Progenitor cell of endocrine pancreas (in vitro differentiated cells): ENCODE data around the gene MEIS1. TPM values are rescaled to one million over a fixed set of nuclear protein-coding genes. Genes with fewer than 3 reads are reported as not detected.

Source experiments
- DNase-seq: peaks from one replicate; pipeline ENCODE4 v3.0.0; 2021; ENCODE audit warnings: low spot score; ENCODE audit not compliant: unreplicated experiment
- H3K27ac Mint-ChIP-seq: 2 replicates; pipeline ENCODE4 v1.8.0; 2021; ENCODE audit warnings: mild to moderate bottlenecking, moderate library complexity, mixed read lengths
- H3K27me3 Mint-ChIP-seq: 2 replicates; pipeline ENCODE4 v1.8.0; 2021; ENCODE audit warnings: mixed read lengths
- H3K36me3 Mint-ChIP-seq: 2 replicates; pipeline ENCODE4 v1.8.0; 2022; ENCODE audit warnings: mixed read lengths; ENCODE audit not compliant: insufficient read depth
- H3K4me1 Mint-ChIP-seq: 2 replicates; pipeline ENCODE4 v1.8.0; 2021; ENCODE audit warnings: low read depth, mixed read lengths
- H3K4me3 Mint-ChIP-seq: 2 replicates; pipeline ENCODE4 v1.8.0; 2021; ENCODE audit warnings: low read depth, mild to moderate bottlenecking, moderate library complexity, mixed read lengths
- H3K9me3 Mint-ChIP-seq: 2 replicates; pipeline ENCODE4 v1.8.0; 2021; ENCODE audit warnings: low read depth, mixed read lengths
- total RNA-seq: library from RNA; stranded (reverse); gene quantifications from 2 replicates; pipeline ENCODE4 v1.2.1, GENCODE V29; 2021
- TF ChIP-seq, protein P1 (sequence below): fragments of 200-600 bp; sonication (generic); IDR thresholded peaks from one replicate; pipeline ENCODE4 v1.5.0; 2021; ENCODE audit warnings: antibody characterized with exemption, mild to moderate bottlenecking; ENCODE audit not compliant: unreplicated experiment

The MEIS1 gene
- total RNA-seq, 1 donor from 2014 or later: 296 TPM

DNA sequence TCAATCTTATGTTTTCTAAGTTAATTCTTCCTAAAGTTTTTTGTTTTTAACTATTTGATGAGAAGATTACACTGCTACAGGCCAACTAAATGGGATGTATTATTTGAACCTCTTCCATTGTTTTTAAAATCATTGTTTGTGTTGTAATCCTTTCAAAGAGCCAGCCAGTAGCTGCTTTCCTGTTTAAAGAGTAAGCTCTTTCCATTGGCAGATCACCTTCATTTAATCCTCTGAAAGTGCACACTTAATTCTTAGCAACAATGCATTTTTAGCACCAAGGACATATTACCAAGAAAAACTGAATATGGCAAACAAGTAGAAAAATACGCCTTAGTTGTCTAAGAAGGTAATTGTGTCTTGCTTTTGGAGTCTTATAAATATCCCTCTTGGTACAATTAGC, 54.0 kb downstream of the MEIS1 start:
- H3K36me3 Mint-ChIP-seq: peaks cover 53% of the 10 kb centered on the region
- H3K4me3 Mint-ChIP-seq: peak overlapping the region; percentile 19
- H3K4me1 Mint-ChIP-seq: peaks cover 70% of the 10 kb centered on the region

DNA sequence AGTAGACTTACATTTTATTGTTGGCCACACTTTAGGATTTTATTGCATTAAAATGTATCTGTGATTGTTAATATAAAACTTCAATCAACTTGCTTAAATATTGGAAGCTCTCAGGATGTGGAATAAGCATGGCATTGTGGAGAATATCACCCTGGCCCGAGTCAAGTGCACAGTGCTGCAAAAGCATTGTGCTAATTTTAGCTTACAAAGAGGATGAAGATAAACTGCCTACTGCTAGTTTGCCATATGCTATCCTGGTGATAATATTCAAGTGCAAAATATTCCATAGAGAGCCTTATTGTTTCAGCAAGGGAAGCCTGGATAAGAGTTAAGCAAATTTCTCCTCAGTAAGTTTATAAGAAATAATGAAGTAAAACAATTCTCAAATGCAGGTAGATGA, 54.5 kb downstream of the MEIS1 start:
- H3K36me3 Mint-ChIP-seq: peaks cover 51% of the 10 kb centered on the region
- H3K27me3 Mint-ChIP-seq: no peaks in the 10 kb centered on the region
- no peak for DNase-seq
- peak overlapping the region; percentile 19 for H3K4me3 Mint-ChIP-seq
- H3K27ac Mint-ChIP-seq: peak overlapping the region; percentile 68
- TF ChIP-seq, protein P1, sequence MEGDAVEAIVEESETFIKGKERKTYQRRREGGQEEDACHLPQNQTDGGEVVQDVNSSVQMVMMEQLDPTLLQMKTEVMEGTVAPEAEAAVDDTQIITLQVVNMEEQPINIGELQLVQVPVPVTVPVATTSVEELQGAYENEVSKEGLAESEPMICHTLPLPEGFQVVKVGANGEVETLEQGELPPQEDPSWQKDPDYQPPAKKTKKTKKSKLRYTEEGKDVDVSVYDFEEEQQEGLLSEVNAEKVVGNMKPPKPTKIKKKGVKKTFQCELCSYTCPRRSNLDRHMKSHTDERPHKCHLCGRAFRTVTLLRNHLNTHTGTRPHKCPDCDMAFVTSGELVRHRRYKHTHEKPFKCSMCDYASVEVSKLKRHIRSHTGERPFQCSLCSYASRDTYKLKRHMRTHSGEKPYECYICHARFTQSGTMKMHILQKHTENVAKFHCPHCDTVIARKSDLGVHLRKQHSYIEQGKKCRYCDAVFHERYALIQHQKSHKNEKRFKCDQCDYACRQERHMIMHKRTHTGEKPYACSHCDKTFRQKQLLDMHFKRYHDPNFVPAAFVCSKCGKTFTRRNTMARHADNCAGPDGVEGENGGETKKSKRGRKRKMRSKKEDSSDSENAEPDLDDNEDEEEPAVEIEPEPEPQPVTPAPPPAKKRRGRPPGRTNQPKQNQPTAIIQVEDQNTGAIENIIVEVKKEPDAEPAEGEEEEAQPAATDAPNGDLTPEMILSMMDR: no peak
- H3K9me3 Mint-ChIP-seq: peaks cover 5% of the 10 kb centered on the region
- H3K4me1 Mint-ChIP-seq: peaks cover 75% of the 10 kb centered on the region

More for the DNA sequence above, 54.0 kb downstream of the MEIS1 start:
- Mint-ChIP-seq H3K27ac (peak overlapping the region; percentile 68), H3K9me3 (peaks cover 5% of the 10 kb centered on the region), H3K27me3 (no peaks in the 10 kb centered on the region)
- no peak for DNase-seq
- TF ChIP-seq, protein P1: no peak

DNA sequence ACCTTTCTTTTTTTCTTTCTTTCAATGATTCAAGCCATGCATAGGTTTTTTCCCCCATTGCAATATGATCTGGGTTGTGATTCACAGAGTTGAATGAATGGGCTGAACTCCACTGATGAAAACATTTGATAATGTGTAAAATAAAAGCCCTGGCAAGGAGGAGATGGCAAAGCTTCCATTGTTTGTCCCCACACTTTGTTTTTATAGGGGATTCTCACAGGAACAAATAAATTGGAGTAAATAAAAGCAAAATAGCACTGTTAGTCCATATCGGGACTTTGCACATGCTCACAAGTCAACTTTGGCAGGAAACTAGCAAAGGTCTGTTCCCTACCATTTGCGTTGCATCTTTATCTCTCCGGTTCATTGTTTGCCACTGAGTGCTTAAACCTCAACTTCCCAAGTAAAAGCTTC, 55.7 kb downstream of the MEIS1 start:
- Mint-ChIP-seq H3K4me3 (no peak overlapping the region), H3K4me1 (peaks cover 84% of the 10 kb centered on the region), H3K9me3 (peaks cover 2% of the 10 kb centered on the region), H3K27me3 (no peaks in the 10 kb centered on the region), H3K36me3 (peaks cover 49% of the 10 kb centered on the region), H3K27ac (peak overlapping the region; percentile 51)
- TF ChIP-seq, protein P1: no peak
- no peak for DNase-seq

DNA sequence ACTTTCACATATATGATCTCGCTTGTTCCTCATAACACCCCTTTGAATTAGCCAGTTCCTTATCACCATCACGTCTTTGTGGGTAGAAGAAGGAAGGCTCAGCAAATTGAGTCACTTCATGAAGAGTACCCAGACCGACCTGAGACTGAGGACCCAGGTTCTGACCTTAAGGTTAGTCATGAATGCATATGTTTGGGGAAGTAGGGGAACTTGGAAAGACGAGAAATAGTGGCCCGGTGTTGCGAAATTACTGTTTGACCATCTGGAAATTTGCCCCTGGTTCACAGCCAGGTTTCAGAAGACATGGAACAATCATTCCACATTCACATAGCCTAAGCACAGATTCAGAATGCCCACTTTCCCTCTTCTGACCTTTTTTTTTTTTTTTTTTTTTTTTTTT, 59.8 kb downstream of the MEIS1 start:
- DNase-seq: no peak
- peaks cover 45% of the 10 kb centered on the region for H3K36me3 Mint-ChIP-seq
- no peaks in the 10 kb centered on the region for H3K9me3 Mint-ChIP-seq
- H3K27ac Mint-ChIP-seq: peak overlapping the region; percentile 55
- no peaks in the 10 kb centered on the region for H3K27me3 Mint-ChIP-seq
- no peak overlapping the region for H3K4me3 Mint-ChIP-seq
- peaks cover 84% of the 10 kb centered on the region for H3K4me1 Mint-ChIP-seq
- TF ChIP-seq, protein P1: no peak

DNA sequence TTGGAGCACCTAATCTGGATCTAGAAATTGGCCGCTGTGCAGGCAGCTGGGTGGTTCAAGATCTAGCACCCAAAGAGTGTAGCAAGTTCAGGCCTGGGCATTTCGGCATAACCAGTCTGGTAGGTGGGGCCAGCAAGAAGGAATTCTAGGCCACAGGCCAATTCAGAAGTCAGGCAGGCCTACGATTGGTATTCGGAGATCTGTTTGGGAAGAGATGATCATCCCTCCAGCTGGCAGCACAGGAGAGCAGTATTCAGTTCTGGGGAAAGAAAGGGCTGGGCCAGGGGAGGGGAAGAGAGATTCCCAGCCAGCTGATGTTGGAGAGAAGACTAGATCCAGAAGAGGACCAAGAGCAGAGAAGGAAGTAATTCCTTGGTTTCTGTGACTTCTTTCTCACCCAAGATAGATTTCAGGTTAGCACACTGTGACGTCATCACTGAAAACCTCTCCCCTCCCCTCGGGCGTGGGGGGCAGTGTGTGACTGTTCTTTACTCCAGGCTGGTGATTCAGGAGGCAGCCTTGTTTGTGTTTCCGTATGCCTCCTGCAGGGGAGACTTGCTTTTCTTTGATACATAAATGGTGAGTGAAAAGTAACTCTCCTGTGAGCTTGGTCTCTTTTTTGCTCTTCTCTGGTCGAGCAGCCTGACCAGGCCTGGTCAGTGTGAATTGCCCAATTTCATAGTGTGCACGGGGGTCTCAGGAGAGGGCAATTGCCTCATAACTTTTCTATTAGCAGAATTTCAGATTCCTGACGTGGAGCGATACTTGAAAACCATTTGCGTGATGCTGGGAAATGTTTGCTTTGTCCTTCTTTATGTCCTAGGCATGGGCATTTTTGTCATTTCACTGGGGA, 61.1 kb downstream of the MEIS1 start:
- peaks cover 44% of the 10 kb centered on the region for H3K36me3 Mint-ChIP-seq
- H3K9me3 Mint-ChIP-seq: no peaks in the 10 kb centered on the region
- H3K27ac Mint-ChIP-seq: peak overlapping the region; percentile 93

More for the DNA sequence above, 61.1 kb downstream of the MEIS1 start:
- H3K4me3 Mint-ChIP-seq: peak overlapping the region; percentile 15
- TF ChIP-seq, protein P1: peak; percentile 28
- peaks cover 74% of the 10 kb centered on the region for H3K4me1 Mint-ChIP-seq
- no peak for DNase-seq
- no peaks in the 10 kb centered on the region for H3K27me3 Mint-ChIP-seq
